Measurements from ENCODE around the gene GAPVD1.

- TF ChIP-seq CTCF (IDR thresholded peaks at IDR 0.05 in 2 of 3, conservative IDR thresholded peaks at IDR 0.05 in 1 of 3; ENCODE audit: control insufficient read depth in 2 of 3, extremely low read depth in 1 of 3, insufficient read depth in 1 of 3, low read depth in 3 of 3, low read length in 3 of 3) (no peak), NR2F1 (conservative IDR thresholded peaks at IDR 0.05) (no peak), REST (IDR thresholded peaks at IDR 0.05; ENCODE audit: low read depth, low read length) (no peak)
Observed at GRCh38 chr9:125277411-125277810, 15.8 kb downstream of the GAPVD1 start.

All from GM12878 (cell line).